Loucy (cell line): ENCODE data around the gene BIRC7.

Source experiments
- CTCF ChIP-seq: fragments of 200-600 bp; sonication (generic); conservative IDR thresholded peaks from 2 replicates; pipeline ENCODE4 v1.5.1; 2014; ENCODE audit warnings: mild to moderate bottlenecking, antibody characterized with exemption, low read length
- EZH2phosphoT487 ChIP-seq: fragments of 200-600 bp; IDR thresholded peaks from 2 replicates; pipeline ENCODE4 v1.6.1; 2018; ENCODE audit warnings: antibody characterized with exemption, mild to moderate bottlenecking, moderate library complexity, borderline replicate concordance

GRCh38 chr20:63223826-63224207, 11.9 kb upstream of the BIRC7 start:
- TF ChIP-seq CTCF, result no peak
- TF ChIP-seq EZH2phosphoT487, result no peak
